Midbrain (tissue), 1 donor: ENCODE measurements around the gene SF3B6.
"Not testable (repeated sequence)": the region's sequence is repeated elsewhere in the genome, so short reads cannot be mapped to it uniquely, and the experiment has no call there.

ENCODE experiments used
- DNase-seq: peaks from one replicate; lab custom pipeline; 2025; lab: John Stamatoyannopoulos, UW

SF3B6 gene

GRCh38 chr2:24050041-24050979 lies 25.8 kb downstream of the SF3B6 start:
- DNase-seq = no peak

GRCh38 chr2:24049485-24050021 lies 26.6 kb downstream of the SF3B6 start, which contains the start of gene FKBP1B:
Gene FKBP1B, plus strand, starts transcription at chr2:24049741. Its CDS starts 109 bp downstream, at chr2:24049850.
- DNase-seq = no peak

DNA sequence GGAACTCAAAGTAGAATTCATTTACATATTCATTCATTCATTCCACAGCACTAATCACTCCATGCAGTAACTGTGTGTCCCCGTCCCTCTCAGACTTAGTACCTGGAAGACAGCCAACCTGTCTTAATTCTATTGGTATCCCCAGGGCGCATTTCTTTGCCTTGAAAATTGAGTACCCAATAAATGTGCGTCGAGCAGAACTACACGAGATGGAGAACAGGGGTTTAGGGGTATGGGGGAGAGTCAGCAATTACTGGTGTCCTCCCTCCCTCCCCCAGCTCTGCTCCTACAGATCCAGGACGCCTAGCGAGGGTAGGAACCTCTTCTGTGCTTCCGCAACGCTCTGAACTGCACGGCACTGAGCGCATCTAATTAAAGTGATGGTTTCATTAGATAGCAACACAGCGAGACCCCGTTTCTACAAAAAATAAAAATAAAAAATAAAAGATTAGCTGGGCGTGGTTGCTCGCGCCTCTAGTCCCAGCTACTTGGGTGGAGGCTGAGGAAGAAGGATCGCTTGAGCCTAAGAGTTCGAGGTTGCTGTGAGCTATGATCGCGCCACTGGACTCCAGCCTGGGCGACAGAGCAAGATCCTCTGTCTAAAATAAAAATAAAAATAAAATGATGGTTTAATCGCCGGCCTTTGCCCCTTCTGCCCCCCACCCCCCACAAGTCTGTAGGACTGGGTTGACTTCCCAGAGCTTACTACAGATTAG lies 27.2 kb downstream of the SF3B6 start:
- no peak for DNase-seq

DNA sequence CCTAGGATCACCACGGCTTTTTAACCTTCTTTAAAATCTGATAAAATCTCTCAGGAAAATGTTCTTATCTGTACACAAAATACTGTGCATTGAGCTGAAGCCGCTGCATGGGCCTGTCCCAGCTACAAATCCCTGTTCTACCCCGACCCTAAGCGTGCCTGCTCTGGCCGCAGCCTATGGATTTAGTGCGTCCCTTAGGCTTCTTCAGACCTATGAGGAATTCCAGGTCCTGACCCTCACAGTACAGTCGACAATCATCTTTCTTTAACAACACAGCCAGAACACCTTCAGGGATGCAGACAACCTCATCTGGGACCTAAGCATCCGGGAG lies 28.5 kb downstream of the SF3B6 start:
- no peak for DNase-seq

- peak; percentile 99 for DNase-seq
Measured at GRCh38 chr2:24046930-24047702, 29.0 kb downstream of the SF3B6 start, which contains the start of gene WDCP. Gene WDCP, minus strand, starts transcription at chr2:24047391. Its CDS starts 7,897 bp downstream, at chr2:24039494.

DNA sequence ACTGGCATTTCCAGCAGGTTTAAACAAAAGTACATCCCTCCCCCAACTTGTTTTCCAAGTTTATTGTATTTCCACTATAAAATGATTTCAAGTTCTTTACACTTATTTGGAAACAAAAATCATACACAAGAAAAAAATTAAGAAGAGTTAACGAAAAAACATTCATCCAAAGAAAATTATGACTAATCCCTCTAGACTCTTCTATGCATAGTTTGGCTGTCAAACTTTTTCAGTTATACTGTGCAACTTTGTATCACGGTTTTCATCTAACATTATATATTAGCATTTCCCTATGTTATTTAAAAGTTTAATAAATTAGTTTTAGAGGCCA lies 29.6 kb downstream of the SF3B6 start:
- DNase-seq = no peak

DNA sequence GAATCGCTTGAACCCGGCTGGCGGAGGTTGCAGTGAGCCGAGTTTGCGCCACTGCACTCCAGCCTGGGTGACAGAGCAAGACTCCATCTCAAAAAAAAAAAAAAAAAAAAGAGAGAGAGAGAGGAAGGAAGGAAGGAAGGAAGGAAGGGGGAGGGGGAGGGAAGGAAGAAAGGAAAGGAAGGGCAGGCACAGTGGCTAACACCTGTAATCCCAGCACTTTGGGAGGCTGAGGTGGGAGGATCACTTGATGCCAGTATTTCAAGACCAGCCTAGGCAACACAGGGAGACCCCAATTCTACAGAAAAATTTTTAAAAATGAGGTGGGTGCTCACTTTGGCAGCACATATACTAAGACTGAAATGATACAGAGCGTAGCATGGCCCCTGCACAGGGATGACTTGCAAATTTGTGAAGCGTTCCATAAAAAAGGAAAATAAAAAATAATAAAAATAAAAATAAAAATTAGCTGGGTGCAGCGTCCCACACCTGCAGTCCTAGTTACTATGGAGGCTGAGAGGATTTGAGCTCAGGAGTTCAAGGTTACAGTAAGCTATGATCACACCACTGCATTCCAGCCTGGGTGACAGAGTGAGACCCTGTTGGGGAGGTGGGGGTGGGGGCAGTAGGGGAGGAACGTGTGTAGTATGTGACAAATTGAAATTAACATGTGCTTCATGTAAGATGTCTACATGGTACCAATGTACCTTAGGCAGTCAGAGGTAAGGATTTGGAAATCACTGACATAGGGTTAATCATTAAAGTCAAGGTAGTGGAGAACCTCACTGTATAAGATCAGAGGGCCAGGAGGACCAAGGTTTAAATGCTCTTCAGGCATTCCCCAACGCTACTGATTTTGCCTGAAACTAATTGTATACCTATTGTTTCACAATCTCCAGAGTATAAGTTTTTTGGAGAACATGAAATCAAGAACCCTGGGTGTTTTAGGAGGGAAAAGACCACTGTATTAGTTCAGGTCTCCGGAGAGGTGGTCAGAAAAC lies 30.3 kb downstream of the SF3B6 start:
- no peak for DNase-seq

DNA sequence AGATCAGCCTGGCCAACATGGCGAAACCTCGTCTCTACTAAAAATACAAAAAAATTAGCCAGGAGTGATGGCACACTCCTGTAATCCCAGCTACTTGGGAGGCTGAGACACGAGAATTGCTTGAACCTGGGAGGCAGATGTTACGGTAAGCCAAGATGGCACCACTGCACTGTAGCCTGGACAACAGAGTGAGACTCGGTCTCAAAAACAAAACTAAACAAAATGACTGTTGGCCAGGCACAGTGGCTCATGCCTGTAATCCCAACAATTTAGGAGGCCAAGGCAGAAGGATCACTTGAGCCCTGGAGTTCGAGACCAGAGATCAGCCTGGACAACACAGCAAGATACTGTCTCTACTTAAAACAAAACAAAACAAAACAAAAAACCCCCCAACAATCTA lies 33.0 kb downstream of the SF3B6 start:
- not testable (repeated sequence) for DNase-seq

- DNase-seq = no peak
Measured at GRCh38 chr2:24040511-24040910, 35.6 kb downstream of the SF3B6 start.

GRCh38 chr2:24038786-24039499 lies 37.2 kb downstream of the SF3B6 start:
- DNase-seq = no peak

DNA sequence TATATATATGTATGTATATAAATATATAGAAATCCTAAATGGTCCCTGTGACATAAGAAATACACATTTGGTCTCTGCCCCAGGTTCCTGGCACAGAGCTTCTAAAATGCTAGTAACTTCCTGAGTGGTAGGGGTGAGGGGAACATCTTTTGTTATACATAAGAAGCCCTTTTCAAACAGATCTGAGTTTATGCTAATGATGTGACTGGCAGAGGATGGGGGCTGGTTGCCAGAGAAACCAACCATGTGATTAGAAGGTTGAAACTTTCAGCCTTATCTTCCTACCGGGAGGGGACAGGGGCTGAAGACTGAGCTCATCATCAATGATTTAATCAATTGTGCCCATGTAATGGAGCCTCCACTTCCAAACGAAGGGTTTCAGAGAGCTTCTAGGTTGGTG lies 49.9 kb downstream of the SF3B6 start:
- no peak for DNase-seq

- no peak for DNase-seq
Measured at GRCh38 chr2:24024996-24025663, 51.0 kb downstream of the SF3B6 start.

DNA sequence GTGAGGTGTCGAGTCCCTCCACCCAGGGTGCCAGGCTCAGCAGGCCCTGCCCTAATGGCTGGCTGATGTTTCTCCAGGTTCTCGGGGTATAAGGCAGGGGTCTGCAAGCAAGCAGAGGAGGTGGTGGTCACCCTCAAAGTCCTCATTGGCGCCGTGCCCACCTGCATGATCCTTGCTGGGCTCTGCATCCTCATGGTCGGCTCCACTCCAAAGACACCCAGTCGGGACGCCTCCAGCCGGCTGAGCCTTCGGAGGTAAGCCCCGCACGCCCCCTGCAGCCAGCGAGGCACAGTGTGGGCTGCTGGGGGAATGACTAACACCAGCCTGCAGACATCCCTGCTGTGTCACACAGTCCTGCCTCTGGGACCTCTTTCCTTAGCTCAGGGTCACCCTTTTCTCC lies 52.1 kb downstream of the SF3B6 start:
- no peak for DNase-seq

GRCh38 chr2:24022975-24023575 lies 53.1 kb downstream of the SF3B6 start:
- DNase-seq = no peak

- DNase-seq = no peak
Measured at GRCh38 chr2:24022324-24022974, 53.7 kb downstream of the SF3B6 start.

GRCh38 chr2:24021122-24021998 lies 54.8 kb downstream of the SF3B6 start:
- DNase-seq = no peak

- DNase-seq = no peak
Measured at GRCh38 chr2:24020244-24020643, 55.9 kb downstream of the SF3B6 start.

GRCh38 chr2:24019729-24020128 lies 56.4 kb downstream of the SF3B6 start:
- no peak for DNase-seq
